Caki2 (cell line): ENCODE measurements around the gene SLC22A12. TPM values are rescaled to one million over a fixed set of nuclear protein-coding genes. Genes with fewer than 3 reads are reported as not detected.

ENCODE experiments used
- DNase-seq: peaks from one replicate; pipeline ENCODE4 v3.0.0-alpha.2; 2015; ENCODE audit warnings: low read depth
- in situ Hi-C: cut with HindIII; loops from 2 replicates; pipeline ENCODE4 v1.10.0; 2016; ENCODE audit warnings: low sequenced_read_pairs, low pct_unique_long_range_greater_than_20kb, mixed read lengths
- total RNA-seq: library from RNA; depleted of rRNA; stranded (reverse); fragments of >200 nt; shearing (Covaris generic); gene quantifications from 2 replicates; pipeline ENCODE4 v1.2.3, GENCODE V29; 2014; ENCODE audit warnings: low replicate concordance

Gene SLC22A12
- total RNA-seq, 1 experiment from 2014 or later, result not detected

DNA sequence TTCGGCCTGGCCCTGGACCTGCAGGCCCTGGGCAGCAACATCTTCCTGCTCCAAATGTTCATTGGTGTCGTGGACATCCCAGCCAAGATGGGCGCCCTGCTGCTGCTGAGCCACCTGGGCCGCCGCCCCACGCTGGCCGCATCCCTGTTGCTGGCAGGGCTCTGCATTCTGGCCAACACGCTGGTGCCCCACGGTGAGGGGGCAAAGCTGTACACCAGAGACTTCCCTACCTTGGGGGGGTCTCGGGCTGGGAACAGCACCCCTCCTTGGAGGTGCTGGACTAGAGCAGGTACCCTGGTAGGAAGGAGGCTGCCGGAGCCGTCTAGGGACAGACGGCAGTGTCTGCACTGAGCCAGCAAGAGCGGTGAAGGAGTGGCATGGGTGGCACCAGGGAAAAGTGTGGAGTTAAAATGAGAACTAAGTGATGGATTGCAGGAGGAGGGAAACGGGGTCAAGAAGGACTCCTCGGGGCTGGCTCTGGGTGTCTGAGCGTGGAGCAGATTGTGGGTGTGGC lies 8.7 kb downstream of the SLC22A12 start:
- in situ Hi-C loops, result no loop called here
- DNase-seq, result no peak

- in situ Hi-C loops, result no loop called here
- DNase-seq, result no peak
These were observed 9.4 kb downstream of the SLC22A12 start for GRCh38 chr11:64600281-64600992.

- no peak for DNase-seq
- in situ Hi-C loops, result no loop called here
These were observed 10.8 kb downstream of the SLC22A12 start for GRCh38 chr11:64601605-64602465.

- in situ Hi-C loops, result no loop called here
- DNase-seq, result no peak
These were observed 11.5 kb downstream of the SLC22A12 start for GRCh38 chr11:64602466-64603070.

GRCh38 chr11:64603411-64604110 lies 12.5 kb downstream of the SLC22A12 start:
- DNase-seq, result no peak
- in situ Hi-C loops, result no loop called here

- no peak for DNase-seq
- in situ Hi-C loops, result no loop called here
These were observed 13.6 kb downstream of the SLC22A12 start for GRCh38 chr11:64604458-64605243.

- in situ Hi-C loops, result no loop called here
- DNase-seq, result no peak
These were observed 14.2 kb downstream of the SLC22A12 start for GRCh38 chr11:64605244-64605560.

- no peak for DNase-seq
- in situ Hi-C loops, result no loop called here
These were observed 14.9 kb downstream of the SLC22A12 start for GRCh38 chr11:64605656-64606585.

GRCh38 chr11:64606796-64607380 lies 15.9 kb downstream of the SLC22A12 start:
- in situ Hi-C loops, result no loop called here
- DNase-seq, result no peak

DNA sequence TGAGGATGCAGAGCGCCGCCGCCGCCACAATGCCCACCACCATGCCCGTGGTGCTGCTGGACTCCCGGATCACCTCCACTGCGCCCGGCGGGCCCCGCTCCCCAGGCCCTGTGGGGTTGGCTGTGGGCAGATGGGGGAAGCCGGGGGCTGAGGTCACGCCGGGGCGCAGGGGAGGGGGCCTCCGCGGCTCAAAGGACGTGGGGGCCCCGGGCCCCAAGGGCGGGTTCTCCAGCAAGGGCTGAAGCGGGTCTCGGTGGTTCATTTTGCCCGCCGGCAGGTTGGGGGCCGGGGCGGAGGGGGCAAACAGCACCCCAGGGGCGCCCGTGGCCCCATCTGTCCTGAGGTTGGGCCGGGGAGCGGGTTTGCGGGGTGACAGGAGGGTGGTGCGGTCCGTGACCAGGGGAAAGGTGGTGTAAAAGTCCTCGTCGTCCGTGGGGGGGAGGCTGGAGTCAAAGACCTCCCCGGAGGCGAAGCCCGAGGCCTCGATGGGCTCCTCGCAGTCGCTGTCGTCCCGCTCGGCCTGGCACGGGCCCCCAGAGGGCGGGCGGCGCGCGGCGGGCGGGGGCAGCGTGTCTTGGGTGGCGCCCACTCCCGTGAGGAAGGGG lies 16.5 kb downstream of the SLC22A12 start:
- no peak for DNase-seq

GRCh38 chr11:64608046-64608445 lies 17.0 kb downstream of the SLC22A12 start:
- in situ Hi-C loops, result no loop called here
- no peak for DNase-seq

More for the DNA sequence above, 16.5 kb downstream of the SLC22A12 start:
- in situ Hi-C loops, result no loop called here

- DNase-seq, result no peak
- in situ Hi-C loops, result no loop called here
These were observed 17.6 kb downstream of the SLC22A12 start for GRCh38 chr11:64608636-64609035.

- DNase-seq, result no peak
- in situ Hi-C loops, result no loop called here
These were observed 18.5 kb downstream of the SLC22A12 start for GRCh38 chr11:64609436-64610047.

GRCh38 chr11:64610596-64610995 lies 19.6 kb downstream of the SLC22A12 start:
- no peak for DNase-seq
- in situ Hi-C loops, result no loop called here

DNA sequence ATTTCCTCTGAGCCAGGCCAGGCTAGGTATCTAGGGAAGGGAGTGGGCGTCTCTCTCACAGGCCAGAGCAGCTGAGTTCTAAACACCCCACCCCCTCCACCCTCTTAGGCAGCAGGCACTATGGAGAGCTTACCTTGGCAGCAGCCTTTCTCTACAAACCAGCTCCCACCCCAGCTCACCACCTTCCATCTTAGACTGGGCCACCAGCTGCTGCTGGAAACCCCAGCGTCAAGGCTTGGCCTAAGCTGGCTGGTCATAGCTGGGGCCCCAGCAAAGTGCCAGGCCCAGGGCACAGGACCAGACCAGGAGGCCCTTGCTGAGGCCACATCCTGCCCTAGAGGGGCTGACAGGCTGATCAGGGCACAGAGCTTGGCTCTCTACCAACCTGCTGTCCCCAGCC lies 20.2 kb downstream of the SLC22A12 start:
- in situ Hi-C loops, result no loop called here
- DNase-seq, result no peak
